Subcutaneous abdominal adipose tissue (tissue), 5 donors: ENCODE results near the gene RIPOR2.

Experiments
- H3K27ac ChIP-seq: one replicate; pipeline ENCODE4 v1.7.0; 2013; ENCODE audit warnings: low read depth, mild to moderate bottlenecking, inconsistent platforms, low read length, moderate library complexity
- H3K27me3 ChIP-seq, 5 donors: one replicate each; pipeline ENCODE4 v1.7.0; 2013; ENCODE audit warnings: low read length in 5 of 5, inconsistent platforms in 1 of 5; ENCODE audit not compliant: control insufficient read depth in 5 of 5, insufficient read depth in 4 of 5
- H3K36me3 ChIP-seq, 5 donors: one replicate each; pipeline ENCODE4 v1.7.0; 2013; ENCODE audit warnings: low read length in 5 of 5; ENCODE audit not compliant: control insufficient read depth in 5 of 5, insufficient read depth in 5 of 5
- H3K4me1 ChIP-seq, 5 donors: one replicate each; pipeline ENCODE4 v1.7.0; 2013; ENCODE audit warnings: low read length in 5 of 5, mild to moderate bottlenecking in 3 of 5, moderate library complexity in 1 of 5; ENCODE audit not compliant: control insufficient read depth in 5 of 5, insufficient read depth in 5 of 5
- H3K4me3 ChIP-seq, 5 donors: one replicate each; pipeline ENCODE4 v1.7.0; 2013; ENCODE audit warnings: low read length in 5 of 5, low read depth in 1 of 5
- H3K9ac ChIP-seq, 5 donors: one replicate each; pipeline ENCODE4 v1.7.0; 2013; ENCODE audit warnings: low read length in 5 of 5, mild to moderate bottlenecking in 4 of 5, moderate library complexity in 3 of 5
- H3K9me3 ChIP-seq, 5 donors: one replicate each; pipeline ENCODE4 v1.7.0; 2013; ENCODE audit warnings: low read length in 5 of 5; ENCODE audit not compliant: control insufficient read depth in 5 of 5
- donor health status: healthy.
- donor health status: healthy.
- donor health status: healthy.
- donor health status: healthy.
- donor health status: healthy.

Gene RIPOR2

DNA sequence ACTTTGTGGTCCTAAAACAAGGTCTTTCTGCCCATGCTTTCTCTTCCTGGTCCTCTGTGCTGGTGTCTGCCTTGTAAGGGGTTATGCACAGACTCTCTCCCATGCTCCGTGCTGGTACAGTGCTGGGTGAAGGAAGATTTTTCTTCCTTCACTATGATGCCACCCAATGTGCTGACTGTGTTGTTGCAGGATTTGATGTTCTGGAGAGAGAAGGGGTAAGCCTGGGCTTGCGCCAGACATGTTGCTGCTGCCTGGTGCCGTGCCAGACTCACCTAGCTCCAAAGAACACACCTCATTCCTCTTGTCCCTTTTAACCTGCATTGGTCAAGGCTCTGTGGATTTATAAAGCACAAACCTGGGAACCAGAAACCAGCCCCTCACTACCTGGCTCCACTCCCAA is 108.6 kb downstream of the RIPOR2 start:
- no peak overlapping the region for H3K27ac ChIP-seq
- H3K9ac ChIP-seq, result no peak overlapping the region
- H3K36me3 ChIP-seq, result peaks cover 0 to 4% (median 0%) of the 10 kb centered on the region in 5 donors
- H3K9me3 ChIP-seq, result no peaks in the 10 kb centered on the region
- no peak overlapping the region for H3K4me3 ChIP-seq
- H3K4me1 ChIP-seq, result peaks cover 0 to 7% (median 0%) of the 10 kb centered on the region in 5 donors
- H3K27me3 ChIP-seq, result no peaks in the 10 kb centered on the region

DNA sequence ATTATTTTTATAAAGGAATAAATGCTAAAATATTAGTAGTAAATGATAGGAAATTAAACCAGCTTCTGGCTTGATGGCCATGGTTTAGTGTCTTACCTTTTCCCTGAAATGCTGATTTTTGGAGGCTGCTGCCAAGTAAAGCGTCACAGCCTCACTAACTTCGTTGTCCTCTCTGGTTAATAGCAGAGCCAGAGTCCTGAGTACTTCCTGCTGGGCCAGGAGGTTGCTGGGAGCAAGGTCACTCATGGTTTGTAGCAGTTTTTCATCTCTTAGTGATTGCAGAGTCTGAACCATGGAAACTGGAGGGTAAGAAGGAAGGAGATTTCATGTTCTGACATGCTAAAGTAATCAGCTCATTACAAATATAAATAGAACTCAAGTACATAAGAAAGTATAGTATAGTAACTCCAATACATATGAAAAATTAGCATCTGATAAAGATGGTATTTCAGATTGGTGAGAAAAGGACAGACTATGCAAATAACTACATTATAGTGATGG is 110.6 kb downstream of the RIPOR2 start:
- H3K27me3 ChIP-seq, result no peaks in the 10 kb centered on the region
- no peak overlapping the region for H3K9ac ChIP-seq
- H3K36me3 ChIP-seq, result peaks cover 0 to 4% (median 0%) of the 10 kb centered on the region in 5 donors
- H3K9me3 ChIP-seq, result no peaks in the 10 kb centered on the region
- no peak overlapping the region for H3K4me3 ChIP-seq
- no peak overlapping the region for H3K27ac ChIP-seq
- no peaks in the 10 kb centered on the region for H3K4me1 ChIP-seq

DNA sequence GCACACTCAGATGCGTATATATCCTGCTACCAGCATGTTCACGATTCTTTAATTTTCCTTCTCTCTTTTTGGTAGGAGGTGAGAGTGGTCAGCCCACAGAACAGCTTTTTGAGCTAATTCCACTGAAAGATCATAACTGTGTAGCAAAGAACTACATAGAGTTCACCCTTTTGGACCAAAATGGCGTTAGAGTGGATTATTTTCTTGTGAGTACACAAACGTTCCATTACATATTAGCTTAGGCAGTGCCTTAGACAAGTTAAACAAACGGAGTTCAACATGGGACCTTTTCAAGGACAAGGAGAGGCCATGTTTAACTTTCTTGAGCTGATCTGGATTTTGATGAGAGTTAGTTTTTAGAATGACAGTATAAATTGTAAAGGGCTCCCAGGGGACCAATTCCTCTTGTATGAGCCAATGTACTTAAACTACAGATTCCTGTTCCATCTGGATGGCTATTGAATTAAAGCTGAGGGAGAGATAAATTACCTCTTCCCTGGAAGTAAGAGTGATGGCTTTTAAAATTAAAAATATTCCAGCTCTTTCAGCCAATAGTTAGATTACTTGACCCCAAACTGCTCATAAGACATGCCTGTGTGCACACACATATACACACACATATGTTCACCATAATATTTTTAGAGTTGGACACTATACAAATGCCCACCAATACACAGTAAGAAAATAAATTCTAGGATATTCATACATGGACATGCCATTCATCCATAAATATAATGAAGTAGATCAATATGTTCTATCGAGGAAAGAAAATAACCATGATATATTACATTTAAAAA is 111.4 kb downstream of the RIPOR2 start:
- Histone ChIP-seq H3K4me1 (no peaks in the 10 kb centered on the region), H3K27me3 (no peaks in the 10 kb centered on the region), H3K9me3 (no peaks in the 10 kb centered on the region), H3K36me3 (peaks cover 0 to 4% (median 0%) of the 10 kb centered on the region in 5 donors), H3K4me3 (no peak overlapping the region), H3K27ac (no peak overlapping the region), H3K9ac (no peak overlapping the region)

DNA sequence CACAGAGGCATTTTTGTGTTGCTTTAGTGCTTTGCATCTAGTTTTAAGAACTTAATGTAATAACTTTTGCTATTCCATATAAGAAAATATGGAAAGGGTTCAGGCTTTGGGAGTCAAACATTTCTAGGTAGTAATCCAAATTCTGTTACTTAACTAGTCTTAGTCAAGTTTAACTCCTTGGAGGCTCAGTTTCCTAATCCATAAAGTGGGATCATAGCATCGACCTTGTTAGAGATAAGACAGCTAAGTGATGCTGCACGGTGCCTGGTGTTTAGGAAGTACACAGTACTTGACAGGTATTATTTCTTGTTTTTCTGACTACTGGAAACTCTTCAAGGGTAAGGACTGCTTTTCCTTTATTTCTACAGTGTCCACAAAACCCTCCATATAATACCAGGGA is 112.6 kb downstream of the RIPOR2 start:
- no peak overlapping the region for H3K9ac ChIP-seq

DNA sequence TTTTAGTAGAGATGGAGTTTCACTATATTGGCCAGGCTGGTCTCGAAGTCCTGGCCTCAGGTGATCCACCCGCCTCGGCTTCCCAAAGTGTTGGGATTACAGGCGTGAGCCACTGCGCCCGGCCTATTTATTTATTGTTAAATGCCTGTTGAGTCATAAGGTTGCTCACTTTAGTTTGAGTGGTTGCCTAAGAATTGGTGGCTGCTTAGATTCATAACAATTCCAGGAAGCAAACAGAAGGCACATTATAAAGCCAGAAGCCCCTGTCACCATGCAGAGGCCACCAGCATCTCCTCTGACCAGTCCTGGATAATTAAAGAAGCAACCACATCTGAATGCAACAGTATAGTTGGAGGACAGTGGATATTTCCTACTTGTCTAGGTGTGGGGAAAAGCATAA is 113.1 kb downstream of the RIPOR2 start:
- Histone ChIP-seq H3K9me3 (no peaks in the 10 kb centered on the region), H3K9ac (no peak overlapping the region), H3K36me3 (peaks cover 0 to 4% (median 0%) of the 10 kb centered on the region in 5 donors), H3K27ac (no peak overlapping the region), H3K4me1 (no peaks in the 10 kb centered on the region), H3K27me3 (no peaks in the 10 kb centered on the region), H3K4me3 (no peak overlapping the region)

More for the DNA sequence above, 112.6 kb downstream of the RIPOR2 start:
- Histone ChIP-seq H3K9me3 (no peaks in the 10 kb centered on the region), H3K27me3 (no peaks in the 10 kb centered on the region), H3K4me1 (no peaks in the 10 kb centered on the region), H3K27ac (no peak overlapping the region), H3K4me3 (no peak overlapping the region), H3K36me3 (peaks cover 0 to 4% (median 0%) of the 10 kb centered on the region in 5 donors)

DNA sequence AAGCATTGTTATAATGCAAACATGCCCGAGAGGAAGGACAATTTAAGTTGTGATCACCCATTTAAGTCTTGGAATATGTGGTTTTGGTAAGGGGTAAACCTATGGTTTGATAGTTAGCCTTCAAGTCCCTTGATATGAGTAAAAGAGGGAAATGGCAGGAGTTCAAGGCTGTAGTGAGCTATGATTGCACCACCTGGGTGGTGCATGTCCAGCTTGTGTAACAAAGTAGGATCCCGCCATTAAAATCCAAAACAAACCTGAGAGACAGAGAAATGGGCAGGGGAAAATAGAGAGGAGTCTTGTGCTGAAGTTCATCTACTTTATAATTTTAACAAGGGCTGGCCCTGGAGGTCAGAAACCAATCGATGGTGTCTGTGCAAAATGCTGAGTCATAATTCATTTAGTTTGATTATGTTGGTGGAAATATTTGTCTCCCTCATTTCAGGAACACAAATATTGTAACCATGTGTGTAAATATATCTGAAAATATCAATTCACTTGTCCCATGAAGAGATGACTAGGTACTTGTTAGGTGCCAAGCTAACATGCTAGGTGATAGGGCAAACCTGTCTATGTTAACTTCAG is 113.8 kb downstream of the RIPOR2 start:
- Histone ChIP-seq H3K27me3 (no peaks in the 10 kb centered on the region), H3K27ac (no peak overlapping the region), H3K36me3 (peaks cover 0 to 4% (median 0%) of the 10 kb centered on the region in 5 donors)

DNA sequence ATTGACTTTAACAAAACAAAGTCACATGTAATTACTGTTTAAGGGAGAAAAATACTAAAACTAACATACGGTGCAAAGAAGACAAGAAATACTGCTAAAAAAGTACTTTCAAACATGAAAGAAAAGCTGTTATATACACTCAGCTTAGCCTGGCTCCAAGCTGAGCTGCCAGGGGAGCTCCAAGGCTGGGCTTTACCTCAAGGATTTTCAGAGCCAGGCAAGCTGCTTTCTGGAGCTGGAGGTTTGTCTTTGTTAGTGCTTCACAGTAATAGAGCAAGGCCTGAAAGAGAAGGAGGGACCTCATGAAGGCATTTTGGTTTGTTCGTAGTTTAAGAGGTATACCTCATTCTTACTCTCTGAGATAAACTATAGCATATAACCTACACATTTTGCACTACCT is 117.4 kb downstream of the RIPOR2 start:
- no peaks in the 10 kb centered on the region for H3K36me3 ChIP-seq
- no peak overlapping the region for H3K4me3 ChIP-seq
- no peaks in the 10 kb centered on the region for H3K4me1 ChIP-seq
- H3K27me3 ChIP-seq, result no peaks in the 10 kb centered on the region
- no peak overlapping the region for H3K9ac ChIP-seq
- no peak overlapping the region for H3K27ac ChIP-seq
- no peaks in the 10 kb centered on the region for H3K9me3 ChIP-seq

More for the DNA sequence above, 113.8 kb downstream of the RIPOR2 start:
- Histone ChIP-seq H3K9me3 (no peaks in the 10 kb centered on the region), H3K9ac (no peak overlapping the region), H3K4me3 (no peak overlapping the region), H3K4me1 (no peaks in the 10 kb centered on the region)

DNA sequence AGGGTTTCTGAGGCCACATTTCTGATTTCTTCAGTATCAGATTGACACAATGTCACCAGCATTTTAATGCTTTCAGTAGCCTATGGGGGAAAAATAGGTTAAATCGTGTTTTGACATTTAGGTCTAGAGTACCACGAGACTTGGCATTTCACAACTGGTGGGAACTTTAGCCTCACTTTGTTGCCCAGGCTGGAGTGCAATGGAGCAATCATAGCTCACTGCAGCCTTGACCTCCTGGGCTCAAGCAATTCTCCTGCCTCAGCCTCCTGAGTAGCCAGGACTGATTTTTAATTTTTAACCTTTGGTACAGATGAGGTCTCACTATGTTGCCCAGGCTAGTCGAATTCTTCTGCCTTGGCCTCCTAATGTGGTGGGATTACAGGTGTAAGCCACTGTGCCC is 126.0 kb downstream of the RIPOR2 start:
- H3K4me1 ChIP-seq, result no peaks in the 10 kb centered on the region
- no peak overlapping the region for H3K4me3 ChIP-seq
- H3K36me3 ChIP-seq, result peaks cover 0 to 3% (median 0%) of the 10 kb centered on the region in 5 donors
- no peaks in the 10 kb centered on the region for H3K9me3 ChIP-seq
- H3K27ac ChIP-seq, result no peak overlapping the region
- no peak overlapping the region for H3K9ac ChIP-seq
- H3K27me3 ChIP-seq, result no peaks in the 10 kb centered on the region

DNA sequence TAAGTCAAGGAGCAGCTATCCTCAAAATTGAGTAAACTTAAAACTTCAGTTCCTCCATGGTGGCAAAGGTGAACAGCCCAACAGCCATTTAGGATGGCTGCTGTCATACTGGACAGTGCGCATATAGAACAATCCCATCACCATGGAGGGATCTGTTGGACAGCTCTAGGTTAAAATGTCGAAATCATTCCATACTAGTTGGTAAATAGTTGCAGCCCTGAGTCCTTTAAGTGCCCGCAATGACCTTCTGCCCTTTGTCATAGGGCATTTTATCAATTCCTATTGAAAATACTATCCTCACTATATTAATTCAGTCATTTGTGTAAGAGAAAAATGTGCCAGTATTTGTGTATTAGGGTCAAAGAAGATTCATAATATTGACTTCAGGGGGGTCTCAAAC is 128.2 kb downstream of the RIPOR2 start:
- Histone ChIP-seq H3K4me1 (no peaks in the 10 kb centered on the region), H3K9ac (no peak overlapping the region), H3K27me3 (no peaks in the 10 kb centered on the region), H3K27ac (no peak overlapping the region), H3K4me3 (no peak overlapping the region), H3K9me3 (no peaks in the 10 kb centered on the region), H3K36me3 (peaks cover 0 to 3% (median 0%) of the 10 kb centered on the region in 5 donors)

DNA sequence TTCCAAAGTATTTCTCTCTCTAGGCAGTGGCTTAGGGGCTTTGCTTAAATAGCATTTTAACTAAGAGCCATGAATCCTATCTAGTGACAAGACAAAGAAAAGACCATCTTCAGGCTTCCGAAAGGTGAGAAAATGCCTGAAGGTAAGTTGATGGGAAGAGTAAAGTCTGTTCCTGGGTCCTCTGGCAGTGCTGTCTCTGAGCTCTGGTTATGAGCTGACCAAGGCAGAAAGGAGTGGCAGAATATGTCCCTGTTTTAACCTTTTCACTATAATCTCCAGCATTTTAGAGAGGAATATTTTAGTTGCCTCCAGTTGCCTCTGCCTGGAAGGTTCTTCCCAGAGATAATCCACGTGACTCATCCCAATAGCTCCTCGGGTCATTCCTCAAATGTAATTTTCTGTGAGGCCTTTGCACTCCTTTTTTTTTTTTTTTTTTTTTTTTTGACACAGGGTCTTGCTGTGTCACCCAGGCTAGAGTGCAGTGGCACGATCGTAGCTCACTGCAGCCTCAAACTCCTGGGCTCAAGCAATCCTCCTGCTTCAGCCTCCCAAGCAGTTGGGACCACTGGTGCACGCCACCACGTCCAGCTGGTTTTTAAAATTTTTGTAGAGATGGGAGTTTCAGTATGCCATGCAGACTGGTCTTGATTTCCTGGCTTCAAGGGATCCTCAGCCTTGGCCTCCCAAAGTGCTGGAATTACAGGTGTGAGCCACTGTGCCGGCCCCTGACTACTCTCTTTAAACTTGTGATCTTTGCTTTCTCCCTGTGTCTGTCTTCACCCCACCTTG is 133.3 kb downstream of the RIPOR2 start:
- no peaks in the 10 kb centered on the region for H3K9me3 ChIP-seq
- no peaks in the 10 kb centered on the region for H3K27me3 ChIP-seq
- H3K27ac ChIP-seq, result no peak overlapping the region
- H3K36me3 ChIP-seq, result no peaks in the 10 kb centered on the region
- no peaks in the 10 kb centered on the region for H3K4me1 ChIP-seq
- H3K4me3 ChIP-seq, result no peak overlapping the region
- H3K9ac ChIP-seq, result no peak overlapping the region
